Stimulated activated naive CD8-positive, alpha-beta T cell treated with anti-CD3 and anti-CD28 coated beads, Interleukin-15, Interleukin-2, amounts not matched to agents 100 U/mL and 50 U/mL, for 24 hours (primary cell): Measurements from ENCODE around the gene CACNA2D3.

ENCODE experiments used
- ATAC-seq: fragments of 150-1000 bp; cut with Tn5 transposase; one replicate; pipeline ENCODE4 v1.10.0; 2021
- DNase-seq: peaks from one replicate; pipeline ENCODE4 v3.0.0; 2021

The CACNA2D3 gene

DNA sequence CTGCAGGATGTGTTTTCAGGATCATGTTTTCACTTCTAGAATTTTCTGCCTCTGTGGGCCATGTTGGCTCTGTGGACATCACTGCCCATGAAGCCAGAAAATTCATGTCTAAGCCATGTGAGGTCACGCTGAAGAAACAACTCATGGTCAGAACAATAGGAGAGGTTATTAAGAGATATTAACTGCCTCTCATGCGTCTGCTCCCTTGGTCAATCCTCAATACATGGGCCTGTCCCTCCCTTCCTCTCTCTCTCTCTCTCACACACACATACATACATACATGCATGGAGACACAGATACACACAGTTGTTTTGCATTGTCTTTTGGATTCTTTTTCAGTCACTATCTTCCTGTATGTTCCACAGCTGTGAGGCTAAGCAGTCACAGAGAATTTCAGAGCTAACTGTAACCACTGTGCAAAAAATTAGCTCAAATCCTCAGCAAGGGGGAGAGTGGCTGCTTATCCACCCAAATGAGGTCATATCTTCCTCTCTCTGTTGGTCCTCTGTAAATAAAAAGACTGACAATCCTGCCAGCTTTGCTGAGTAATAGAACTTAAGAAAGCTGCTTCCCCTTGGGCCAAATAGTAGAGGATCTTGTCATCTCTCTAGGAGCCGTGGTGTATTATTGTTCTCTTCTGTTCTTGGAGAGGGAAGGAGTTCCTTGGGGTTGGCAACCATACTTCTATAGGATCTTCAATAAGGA lies 759.9 kb downstream of the CACNA2D3 start:
- DNase-seq (no peak), ATAC-seq (no peak)

DNA sequence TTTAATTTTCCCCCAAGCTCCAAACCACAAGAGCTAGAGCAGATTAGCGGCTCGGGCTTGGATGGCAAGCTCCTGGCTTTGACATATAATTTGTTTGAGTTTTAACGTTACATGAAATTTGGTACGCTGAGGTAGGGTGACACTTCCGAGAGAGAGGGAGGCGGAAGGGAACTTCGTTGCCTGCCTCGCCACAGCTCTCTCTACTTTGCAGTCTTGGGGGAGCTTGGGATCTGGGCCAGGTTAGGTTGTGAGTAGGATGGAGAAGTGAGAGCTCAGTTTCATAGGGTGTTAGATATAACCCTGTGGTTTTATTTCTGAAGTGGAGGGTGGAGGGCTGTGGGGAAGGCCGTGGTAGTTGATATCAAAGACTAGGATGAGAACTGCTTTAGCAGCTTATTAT lies 765.8 kb downstream of the CACNA2D3 start:
- DNase-seq (no peak), ATAC-seq (no peak)

DNA sequence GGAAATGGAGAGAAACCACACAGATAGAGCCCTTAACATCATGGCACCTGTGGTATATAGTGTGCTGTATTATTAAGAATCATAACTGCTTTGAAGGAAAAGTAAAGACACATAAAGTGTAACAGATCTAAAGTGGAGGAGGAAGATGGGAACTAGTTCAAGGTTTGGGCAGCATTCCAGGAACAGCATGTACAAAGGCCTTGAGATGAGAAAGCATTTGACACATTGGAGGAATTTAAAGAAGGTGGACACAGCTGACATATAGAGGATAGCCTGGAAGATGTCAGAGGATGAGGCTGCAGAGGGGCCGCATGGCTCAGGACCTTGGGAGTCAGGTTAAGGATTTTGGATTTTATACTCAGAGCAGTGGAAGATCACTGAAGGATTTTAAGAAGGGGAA lies 766.5 kb downstream of the CACNA2D3 start:
- no peak for DNase-seq
- no peak for ATAC-seq

DNA sequence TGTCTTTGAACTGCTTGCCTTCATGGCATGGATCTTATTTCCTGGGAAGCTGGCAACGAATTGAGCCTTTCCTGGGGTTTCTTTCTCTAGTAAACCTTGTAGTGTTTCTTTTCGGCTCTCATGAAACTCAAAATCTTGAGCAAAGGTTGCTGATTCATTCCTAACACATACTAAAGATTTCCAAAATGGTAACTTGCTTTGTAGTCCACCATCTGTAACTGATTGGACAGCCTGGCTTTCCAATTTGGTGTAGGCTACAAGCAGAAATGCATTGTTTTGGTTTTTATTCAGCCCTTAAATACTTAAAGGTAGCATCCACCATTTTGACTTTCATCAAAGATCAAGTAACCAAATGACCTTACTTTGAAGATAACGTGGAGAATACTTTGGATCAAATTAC lies 767.4 kb downstream of the CACNA2D3 start:
- DNase-seq (no peak), ATAC-seq (no peak)

DNA sequence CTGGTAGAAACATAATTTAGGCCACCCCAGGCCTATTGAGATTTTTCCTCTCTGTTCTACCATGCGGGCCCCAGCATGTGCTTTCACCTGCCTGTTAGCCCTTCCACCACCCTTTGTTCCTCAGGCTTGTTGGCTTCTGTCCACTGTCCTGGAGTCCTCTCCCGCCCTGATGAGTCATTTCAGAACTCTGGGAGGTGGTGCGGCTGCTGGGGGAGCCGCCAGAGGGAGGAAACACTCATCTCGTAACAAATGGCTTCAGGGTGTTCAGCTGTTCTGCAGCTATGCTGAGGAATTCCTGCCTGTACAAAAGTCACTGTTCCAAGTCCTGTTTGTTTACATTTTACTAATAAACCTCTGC lies 769.2 kb downstream of the CACNA2D3 start:
- ATAC-seq (no peak), DNase-seq (no peak)

DNA sequence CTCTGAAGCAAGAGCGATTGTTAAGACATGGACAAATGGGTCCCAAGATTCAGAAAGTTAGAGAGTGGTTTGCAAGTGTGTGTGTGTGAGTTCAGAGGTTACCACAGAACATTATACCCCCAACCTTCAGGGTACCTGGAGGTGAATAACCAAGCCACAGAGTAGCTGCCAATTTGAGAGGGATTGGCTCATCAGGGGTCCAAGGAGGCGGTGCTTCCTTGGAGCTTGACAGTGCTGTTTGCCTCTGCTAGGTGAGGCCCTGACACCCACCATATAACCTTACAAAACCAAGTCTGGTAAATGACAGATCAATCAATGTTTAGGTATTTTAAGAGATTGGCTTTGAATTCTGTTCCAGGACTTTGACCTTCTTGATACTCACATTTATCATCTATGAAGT lies 769.8 kb downstream of the CACNA2D3 start:
- ATAC-seq (no peak), DNase-seq (no peak)

DNA sequence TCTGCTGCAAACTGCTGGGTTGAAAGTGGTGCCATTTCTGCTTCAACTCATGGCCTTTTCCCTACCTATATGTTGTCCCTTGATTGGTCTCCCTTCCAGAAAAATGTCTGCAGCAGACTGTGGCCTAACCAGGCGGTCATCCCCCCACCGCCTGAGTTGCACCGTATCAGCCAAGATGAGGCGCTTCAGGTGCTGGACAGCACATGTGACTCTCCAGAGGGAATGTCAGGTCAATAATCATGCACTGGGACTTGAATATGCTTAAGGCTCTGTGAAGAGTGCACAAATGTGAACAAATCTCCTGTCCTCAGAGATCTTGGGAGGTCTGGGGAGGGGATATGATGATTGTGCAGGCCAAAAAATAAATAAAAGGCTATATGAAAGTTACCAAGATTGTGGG lies 773.3 kb downstream of the CACNA2D3 start:
- ATAC-seq (no peak), DNase-seq (no peak)

DNA sequence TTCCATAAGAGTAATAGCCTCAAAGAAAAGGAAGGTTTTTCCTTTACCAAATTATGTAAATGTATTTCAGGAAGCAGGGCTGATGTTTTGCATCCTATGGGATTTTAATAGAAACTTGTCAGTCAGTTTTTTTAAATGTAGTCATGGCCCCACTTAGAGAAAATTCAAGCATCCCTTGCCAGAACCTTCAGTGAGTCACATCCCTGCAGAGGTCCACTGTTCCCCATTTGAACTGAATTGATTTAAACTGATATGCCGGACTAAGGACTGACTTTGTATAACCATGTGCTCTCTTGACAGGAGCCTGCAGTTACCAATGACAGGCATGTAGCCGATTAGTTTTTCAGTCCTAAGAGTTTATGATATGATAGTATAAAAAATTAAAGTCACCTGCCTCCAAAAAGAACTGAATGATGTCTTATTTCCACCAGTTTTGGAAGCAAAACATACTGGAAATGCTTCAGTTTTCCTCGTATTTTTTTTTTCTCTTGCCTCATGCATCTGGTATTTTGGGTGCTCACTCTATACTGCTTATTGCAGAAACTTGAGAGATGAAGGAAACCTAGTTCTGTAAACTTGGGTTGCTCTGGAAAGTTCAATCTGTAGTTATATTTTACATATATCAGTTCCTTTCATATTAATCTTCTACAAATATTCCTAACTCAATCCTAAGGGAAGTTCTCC lies 774.8 kb downstream of the CACNA2D3 start:
- no peak for DNase-seq
- no peak for ATAC-seq

DNA sequence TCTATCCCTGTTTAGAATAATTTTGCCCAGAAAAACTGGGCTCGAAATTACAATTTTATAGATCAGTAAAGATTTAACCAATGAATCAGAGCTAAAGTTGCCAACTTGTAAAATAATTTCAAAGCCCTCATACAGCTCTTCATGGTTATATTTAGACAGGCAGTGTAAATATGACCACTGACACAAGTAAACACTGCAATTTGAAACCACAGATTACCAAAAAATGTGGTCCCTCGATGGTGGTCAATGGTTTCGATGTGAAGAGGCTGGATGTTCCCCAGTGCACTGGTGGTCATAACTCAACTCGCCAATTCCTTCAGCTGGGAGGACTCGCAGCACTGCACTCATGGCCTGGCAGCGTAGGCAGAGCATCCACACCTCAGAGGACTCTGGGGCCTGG lies 776.9 kb downstream of the CACNA2D3 start:
- ATAC-seq (no peak), DNase-seq (no peak)

DNA sequence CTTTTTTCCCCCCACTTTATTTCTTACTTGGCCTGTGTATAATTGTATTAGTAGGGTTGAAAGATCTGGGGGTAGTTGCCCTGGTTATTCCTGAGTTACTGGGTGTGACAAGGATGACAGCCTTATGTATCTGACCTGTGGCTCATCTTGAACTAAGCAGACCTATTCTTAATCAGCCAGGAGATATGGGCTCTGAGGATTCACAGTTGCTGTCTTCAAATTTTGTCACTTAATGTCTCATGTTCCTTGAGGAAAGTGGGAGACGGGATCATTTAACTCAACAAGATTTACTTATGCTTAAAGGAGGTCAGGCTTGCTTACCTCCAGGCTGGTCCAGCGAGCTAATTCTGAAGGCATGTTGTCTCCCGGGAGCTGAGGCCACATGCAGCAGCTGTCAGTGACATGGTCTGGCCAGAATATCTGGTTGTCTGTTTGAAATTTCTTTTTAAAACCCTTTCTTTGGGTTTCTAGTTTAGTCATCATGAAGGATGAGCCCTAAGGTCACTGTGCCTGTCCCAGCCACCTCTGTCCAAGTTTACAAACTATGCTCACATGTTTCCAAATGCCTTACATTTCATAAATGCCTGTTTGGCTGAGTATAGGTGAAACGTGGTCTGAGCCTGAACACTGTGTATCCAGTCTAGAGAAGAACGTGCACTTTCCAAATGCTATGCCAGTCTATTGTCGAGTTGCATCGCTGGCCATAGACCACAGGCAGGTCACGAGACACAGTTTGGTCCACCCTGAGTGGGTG lies 778.7 kb downstream of the CACNA2D3 start:
- no peak for ATAC-seq
- no peak for DNase-seq

DNA sequence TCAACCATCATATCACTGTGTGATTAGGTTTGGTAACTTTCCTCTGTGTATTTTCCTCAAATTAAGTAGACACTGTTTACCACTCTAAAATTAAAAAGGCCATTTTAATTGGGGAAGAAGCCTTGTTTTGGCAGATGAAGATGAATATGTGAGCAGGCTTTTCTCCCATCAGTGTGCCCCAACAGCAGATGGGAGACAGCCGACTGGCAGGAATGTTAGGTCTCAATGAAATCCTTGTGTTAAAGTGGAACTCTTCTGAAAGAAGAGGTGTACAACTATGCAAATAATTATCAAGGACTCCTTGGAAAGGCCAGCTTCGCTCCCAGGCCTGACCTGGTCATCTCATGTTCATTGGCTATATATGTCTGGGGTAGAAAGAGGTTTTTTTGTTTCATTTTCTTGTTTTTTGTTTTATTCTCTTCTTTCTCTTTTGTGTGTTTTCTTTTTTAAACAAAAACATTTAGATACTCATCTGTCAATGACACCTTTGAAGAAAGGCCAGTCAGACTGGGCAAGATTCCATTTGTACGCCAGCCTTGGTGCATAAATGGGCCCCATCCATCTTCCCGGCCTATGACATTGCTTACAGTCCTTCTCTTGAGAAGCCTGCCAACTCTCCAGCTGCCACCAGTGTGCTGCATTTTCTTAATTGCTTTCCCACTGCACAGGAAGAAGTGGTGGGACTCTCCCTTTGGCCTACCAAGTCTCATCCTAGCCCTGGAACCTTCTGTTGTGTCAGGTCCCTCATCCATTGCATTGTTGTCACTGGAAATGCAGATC lies 779.7 kb downstream of the CACNA2D3 start:
- ATAC-seq (no peak), DNase-seq (no peak)

DNA sequence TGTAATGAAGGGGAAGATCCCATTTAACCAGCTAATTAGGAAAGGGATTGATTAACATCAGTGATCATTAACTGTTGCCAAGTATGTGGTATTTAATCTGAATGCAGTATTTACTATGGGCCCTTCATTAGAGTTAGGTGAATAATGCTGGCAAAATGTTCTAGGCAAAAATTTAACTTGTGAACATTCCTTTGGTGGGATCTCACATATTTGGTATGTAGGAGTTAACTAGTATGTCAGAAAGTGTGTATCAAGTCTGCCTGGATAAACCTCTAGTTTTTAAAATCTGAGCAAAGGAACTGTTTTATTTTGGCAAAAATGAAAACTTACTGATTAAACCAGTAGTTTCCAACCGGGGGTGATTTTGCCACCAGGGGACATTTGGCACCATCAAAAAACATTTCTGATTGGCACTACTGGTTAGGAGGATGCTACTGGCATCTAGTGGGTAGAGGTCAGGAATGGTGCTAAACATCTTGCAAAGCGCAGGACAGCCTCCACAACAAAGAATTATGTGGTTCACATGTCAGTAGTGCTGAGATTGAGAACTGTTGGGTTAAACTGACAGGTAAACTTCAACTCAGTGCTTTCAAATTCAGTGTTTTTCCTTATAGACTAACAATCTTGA lies 783.0 kb downstream of the CACNA2D3 start:
- DNase-seq (no peak), ATAC-seq (no peak)

DNA sequence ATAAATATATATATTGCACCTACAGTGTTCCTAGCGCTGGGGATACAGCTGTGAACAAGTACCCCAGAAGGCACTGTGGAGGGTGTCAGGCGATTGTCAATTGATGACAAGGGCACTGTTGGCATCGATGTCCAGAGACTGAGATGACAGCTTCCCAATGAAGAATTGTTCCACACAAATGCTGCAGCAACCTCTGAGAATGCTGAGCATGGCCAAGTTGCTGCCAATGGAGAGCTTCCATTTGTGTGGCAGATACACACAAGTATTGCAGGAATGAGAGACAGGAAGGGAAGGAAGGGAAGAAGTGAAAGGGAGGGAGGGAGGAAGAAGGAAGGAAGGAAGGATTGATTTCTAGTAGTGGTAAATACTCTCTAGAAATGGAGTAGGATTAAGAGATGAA lies 783.6 kb downstream of the CACNA2D3 start:
- ATAC-seq: no peak
- no peak for DNase-seq

DNA sequence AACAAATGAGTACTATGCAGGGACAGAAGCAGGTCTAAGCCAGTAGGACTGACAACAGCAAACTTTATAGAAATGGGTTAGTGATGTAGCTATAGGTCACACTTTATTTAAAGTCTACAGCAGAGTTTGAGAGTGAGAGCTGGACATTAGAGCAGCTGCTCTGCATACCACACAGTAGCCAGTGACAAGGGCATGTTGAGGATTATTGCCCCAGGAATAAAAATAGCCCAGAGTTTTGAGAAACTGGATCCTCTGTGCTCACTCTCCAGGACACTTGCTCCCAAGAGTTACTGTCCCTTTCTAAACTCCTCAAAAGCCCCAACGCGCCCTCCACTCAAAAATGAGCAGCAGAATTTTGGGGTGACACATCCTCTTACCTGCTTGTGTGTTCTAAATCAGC lies 784.4 kb downstream of the CACNA2D3 start:
- ATAC-seq: no peak
- no peak for DNase-seq

DNA sequence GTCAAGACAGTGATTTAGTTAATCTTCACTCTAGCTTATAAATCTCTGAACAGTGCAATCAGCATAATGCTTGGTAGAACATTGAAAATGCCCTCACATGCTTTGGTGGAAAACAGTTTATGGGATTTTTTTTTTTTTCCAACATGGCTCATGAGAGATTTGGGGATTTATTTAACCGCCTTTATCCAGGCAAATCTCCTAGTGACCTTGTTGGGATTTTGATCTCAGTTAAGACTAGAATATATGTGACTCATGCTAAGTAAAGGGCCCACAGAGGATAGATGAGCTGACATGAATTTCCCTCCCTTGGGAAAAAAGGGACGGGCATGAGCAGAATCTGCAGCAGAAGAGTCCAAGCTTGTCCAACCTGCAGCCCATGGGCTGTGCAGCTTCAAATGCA lies 786.8 kb downstream of the CACNA2D3 start:
- DNase-seq (no peak), ATAC-seq (no peak)

DNA sequence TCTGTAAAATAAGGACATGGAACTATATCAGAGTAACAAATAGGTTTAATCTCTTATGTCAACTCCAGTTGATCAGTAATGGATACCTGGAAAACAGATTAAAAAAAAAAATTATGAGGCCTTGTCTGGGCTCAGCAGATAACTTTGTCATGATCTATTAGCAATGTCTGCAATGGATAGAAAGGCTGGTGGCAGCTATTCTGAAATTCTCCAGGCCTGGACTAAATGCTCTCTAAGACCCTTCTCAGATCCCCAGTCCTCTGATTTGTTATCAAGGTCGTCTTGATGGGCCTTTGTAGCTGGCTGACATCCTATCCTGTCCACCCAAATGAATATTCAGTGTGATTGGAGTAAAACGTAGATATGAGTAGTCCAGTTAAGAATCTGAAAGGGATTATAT lies 791.8 kb downstream of the CACNA2D3 start:
- DNase-seq: no peak
- no peak for ATAC-seq

DNA sequence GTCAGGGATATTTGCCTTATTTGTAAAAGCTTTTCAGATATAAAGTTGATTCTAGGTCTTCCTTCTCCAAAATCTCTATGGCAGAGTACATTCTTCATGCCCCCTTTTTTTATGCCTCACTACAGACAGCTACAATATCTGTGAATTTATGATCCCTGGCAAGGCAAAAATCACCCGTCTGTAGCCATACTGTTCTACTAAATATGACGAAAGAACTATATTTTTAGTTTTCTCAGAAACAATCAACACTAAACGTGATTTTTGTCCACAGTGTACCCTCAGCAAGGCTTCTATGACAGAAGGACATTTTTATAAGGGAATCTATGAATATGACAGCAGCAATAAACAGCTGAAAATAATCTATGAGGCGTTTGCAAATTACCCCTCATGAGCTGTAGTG lies 792.8 kb downstream of the CACNA2D3 start:
- DNase-seq (no peak), ATAC-seq (no peak)

DNA sequence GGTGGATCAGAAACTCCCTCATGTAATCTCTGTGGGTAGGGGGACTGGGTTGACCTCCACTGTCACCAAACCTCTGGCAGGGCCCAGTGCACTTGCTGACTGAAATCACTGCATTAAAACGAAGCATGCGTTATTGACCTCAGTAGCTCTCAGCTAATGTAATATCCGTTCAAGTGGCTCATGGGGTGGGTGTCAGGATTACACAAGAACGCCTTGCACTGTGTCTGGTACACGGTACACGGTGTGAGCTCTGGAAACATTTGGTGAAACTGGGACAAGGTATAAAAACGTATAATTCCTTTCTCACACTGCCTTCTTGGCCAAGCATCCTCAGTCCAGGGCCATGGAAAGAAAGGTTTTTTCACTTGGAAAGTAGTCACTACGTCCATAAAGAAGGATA lies 793.6 kb downstream of the CACNA2D3 start:
- ATAC-seq (no peak), DNase-seq (no peak)

DNA sequence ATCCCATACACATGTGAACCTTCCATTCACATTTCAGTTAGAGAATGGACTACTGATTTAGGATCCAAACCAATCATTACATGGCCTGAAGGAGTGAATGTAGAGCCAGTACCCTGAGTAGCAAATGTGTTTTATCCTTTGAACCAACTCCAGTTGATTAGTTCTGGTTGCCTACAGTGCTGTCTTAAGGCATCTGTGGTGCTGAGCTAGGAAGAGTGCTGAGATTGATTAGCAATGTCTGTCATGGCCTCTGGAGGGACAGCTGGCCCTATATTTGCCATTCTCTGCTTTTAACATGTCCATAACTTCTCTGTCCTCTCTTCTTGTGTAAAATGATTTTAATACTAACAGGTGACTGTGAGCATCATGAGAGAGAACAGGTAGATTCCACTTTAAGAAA lies 794.4 kb downstream of the CACNA2D3 start:
- no peak for ATAC-seq
- no peak for DNase-seq

DNA sequence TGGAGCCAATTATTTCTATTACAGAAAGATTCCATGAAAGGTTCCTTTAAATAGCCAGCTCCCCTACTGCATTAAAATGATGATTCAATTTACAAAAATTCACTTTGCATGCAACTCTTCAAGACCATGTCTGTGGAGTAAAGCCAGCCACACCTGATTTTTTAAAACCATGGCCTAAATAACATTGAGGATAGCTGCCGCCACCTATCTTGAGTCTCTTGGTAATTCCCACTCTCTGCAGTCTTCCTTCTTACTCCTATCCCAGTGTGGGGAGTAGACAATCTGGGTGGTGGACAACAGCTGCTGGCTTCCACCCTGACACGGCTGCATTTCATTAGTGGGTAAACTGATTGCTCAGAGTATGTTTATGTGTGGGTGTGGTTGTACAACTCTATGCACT lies 794.8 kb downstream of the CACNA2D3 start:
- DNase-seq: no peak
- ATAC-seq: no peak

DNA sequence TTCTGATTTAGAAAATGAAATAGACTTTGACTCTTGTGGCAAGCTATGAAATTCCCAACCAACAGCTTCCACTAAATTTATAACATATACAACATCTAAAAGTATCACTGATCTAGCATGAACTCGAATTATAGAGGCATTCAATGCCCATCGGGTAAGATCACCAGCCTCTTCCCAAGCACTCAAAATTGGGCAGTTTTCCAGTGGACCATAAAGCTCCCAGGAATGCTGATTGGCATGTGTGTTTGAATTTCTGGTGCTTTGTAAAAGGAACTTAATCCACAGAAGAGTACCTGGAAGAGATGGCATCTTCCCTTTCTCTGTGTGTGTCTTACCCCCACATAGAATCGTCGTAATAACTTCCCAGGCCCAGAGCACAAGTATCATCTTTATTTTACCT lies 795.5 kb downstream of the CACNA2D3 start:
- ATAC-seq: no peak
- no peak for DNase-seq

DNA sequence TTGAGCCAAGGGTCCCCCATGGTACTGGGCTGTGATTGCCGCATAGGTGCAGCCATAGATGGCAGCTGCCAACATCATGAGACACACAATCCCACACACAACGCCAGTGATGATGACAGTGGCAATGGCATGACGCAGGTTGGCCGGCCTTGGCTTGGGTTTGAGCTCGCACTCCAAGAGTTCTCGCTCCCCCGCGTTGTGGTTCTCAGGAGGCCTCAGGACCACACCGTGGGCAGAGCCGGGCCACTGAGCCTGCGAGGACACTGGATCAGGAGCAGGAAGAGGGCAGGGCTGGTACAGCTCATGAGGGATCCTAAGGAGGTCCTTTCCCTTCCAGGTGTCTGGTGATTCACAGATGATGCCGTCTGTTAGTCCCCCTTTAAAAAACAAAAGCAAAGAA lies 796.2 kb downstream of the CACNA2D3 start:
- ATAC-seq (no peak), DNase-seq (no peak)
